H1 (cell line): ENCODE results near the gene TMSB15B. TPM values are rescaled to one million over a fixed set of nuclear protein-coding genes. Genes with fewer than 3 reads are reported as not detected.
"Not testable (repeated sequence)": the region's sequence is repeated elsewhere in the genome, so short reads cannot be mapped to it uniquely, and the experiment has no call there.

ENCODE experiments used
- CTCF ChIA-PET: fragments of 300-600 bp; sonication (Branson Sonifier 250); formaldehyde crosslinking; loops from one replicate; lab custom pipeline; 2021; ENCODE audit not compliant: partially characterized antibody; lab: Charles Lee
- POLR2A ChIA-PET: fragments of 300-600 bp; sonication (Branson Sonifier 250); formaldehyde crosslinking; loops from one replicate; lab custom pipeline; 2021; ENCODE audit warnings: inconsistent platforms; ENCODE audit not compliant: partially characterized antibody; lab: Charles Lee
- DNase-seq, 2 experiments: peaks; one replicate each; pipeline versions ENCODE4 v3.0.0 to v3.0.0-alpha.2; 2010 to 2022; ENCODE audit warnings: low spot score in 2 of 2, low read depth in 1 of 2, mixed read lengths in 1 of 2
- FAIRE-seq: peaks from 2 replicates; lab custom pipeline; 2011; peaks lifted over from hg19 to GRCh38; lab: Jason Lieb, UNC
- H2AFZ ChIP-seq: 2 replicates; pipeline ENCODE4 v1.8.1; 2012; ENCODE audit warnings: low read length, inconsistent platforms
- H2AK5ac ChIP-seq: 2 replicates; pipeline ENCODE4 v1.6.1; 2013; ENCODE audit warnings: low read depth, low read length
- H2BK120ac ChIP-seq: replicated peaks from 2 replicates; pipeline ENCODE3; 2013; ENCODE audit warnings: low read depth, low read length, inconsistent platforms
- H2BK12ac ChIP-seq: 2 replicates; pipeline ENCODE4 v1.6.1; 2013; ENCODE audit warnings: low read depth, low read length
- H2BK15ac ChIP-seq: 2 replicates; pipeline ENCODE4 v1.6.1; 2013; ENCODE audit warnings: low read length
- H2BK20ac ChIP-seq: 2 replicates; pipeline ENCODE4 v1.6.1; 2013; ENCODE audit warnings: low read length
- H2BK5ac ChIP-seq: 2 replicates; pipeline ENCODE4 v1.6.1; 2013; ENCODE audit warnings: low read depth, low read length
- H3K14ac ChIP-seq: 2 replicates; pipeline ENCODE4 v1.6.1; 2013; ENCODE audit warnings: inconsistent platforms; ENCODE audit not compliant: insufficient read length
- H3K18ac ChIP-seq: 2 replicates; pipeline ENCODE4 v1.6.1; 2013; ENCODE audit warnings: low read length; ENCODE audit errors: extremely low read depth
- H3K23ac ChIP-seq: 2 replicates; pipeline ENCODE4 v1.6.1; 2013; ENCODE audit warnings: inconsistent platforms; ENCODE audit not compliant: insufficient read length
- H3K23me2 ChIP-seq: 2 replicates; pipeline ENCODE4 v1.6.1; 2013; ENCODE audit warnings: low read depth, low read length
- H3K27ac ChIP-seq: 2 replicates; pipeline ENCODE4 v1.6.1; 2011; ENCODE audit warnings: low read depth, low read length, inconsistent platforms
- H3K27me3 ChIP-seq, 4 experiments: replicated peaks in 1 of 4; 1 replicate in 1 of 4; 2 replicates in 3 of 4; pipeline versions ENCODE4 v1.6.1 to v1.8.1; 2011 to 2013; ENCODE audit warnings: low read length in 3 of 4, mild to moderate bottlenecking in 3 of 4, inconsistent platforms in 2 of 4, mixed read lengths in 2 of 4, moderate library complexity in 1 of 4; ENCODE audit not compliant: control insufficient read depth in 3 of 4, insufficient read depth in 3 of 4; ENCODE audit errors: extremely low read depth in 1 of 4
- H3K36me3 ChIP-seq, 4 experiments: 2 replicates each; pipeline versions ENCODE4 v1.6.1 to v1.8.1; 2011 to 2013; ENCODE audit warnings: mild to moderate bottlenecking in 4 of 4, low read length in 3 of 4, moderate library complexity in 2 of 4, control low read depth in 1 of 4, inconsistent platforms in 1 of 4; ENCODE audit not compliant: insufficient read depth in 4 of 4, control insufficient read depth in 2 of 4
- H3K4ac ChIP-seq: replicated peaks from 2 replicates; pipeline ENCODE3; 2013; ENCODE audit warnings: low read length, low read depth, mixed read lengths, inconsistent platforms; ENCODE audit not compliant: insufficient read length
- H3K4me1 ChIP-seq, 4 experiments: replicated peaks in 1 of 4; 1 replicate in 1 of 4; 2 replicates in 3 of 4; pipeline versions ENCODE4 v1.6.1 to v1.8.1; 2011 to 2013; ENCODE audit warnings: low read length in 3 of 4, inconsistent platforms in 2 of 4, mixed read lengths in 1 of 4; ENCODE audit not compliant: insufficient read depth in 4 of 4, control insufficient read depth in 3 of 4
- H3K4me2 ChIP-seq, 2 experiments: 2 replicates each; pipeline versions ENCODE4 v1.6.1 to v1.8.1; 2011 to 2013; ENCODE audit warnings: low read depth in 2 of 2, low read length in 2 of 2, control low read depth in 1 of 2, inconsistent platforms in 1 of 2, mild to moderate bottlenecking in 1 of 2; ENCODE audit not compliant: insufficient read depth in 1 of 2
- H3K4me3 ChIP-seq, 4 experiments: fragments of 200-600, 300-600 bp in 1 of 4; sonication (generic), shearing (Covaris generic), sonication (Bioruptor Twin) in 1 of 4; 2 replicates each; pipeline versions ENCODE4 v1.5.1 to v1.8.1; 2011 to 2016; ENCODE audit warnings: low read length in 4 of 4, low read depth in 3 of 4, control low read depth in 2 of 4, inconsistent platforms in 2 of 4, mild to moderate bottlenecking in 2 of 4, mixed read lengths in 1 of 4, moderate library complexity in 1 of 4; ENCODE audit not compliant: insufficient read depth in 2 of 4; ENCODE audit errors: extremely low read depth in 1 of 4
- H3K56ac ChIP-seq: replicated peaks from 2 replicates; pipeline ENCODE3; 2013; ENCODE audit warnings: low read depth, mild to moderate bottlenecking, mixed read lengths, low read length, inconsistent platforms; ENCODE audit not compliant: insufficient read length
- H3K79me1 ChIP-seq: 2 replicates; pipeline ENCODE4 v1.6.1; 2013; ENCODE audit warnings: low read depth, low read length, control low read depth
- H3K79me2 ChIP-seq, 2 experiments: 2 replicates each; pipeline versions ENCODE4 v1.6.1 to v1.8.1; 2012 to 2013; ENCODE audit warnings: low read length in 2 of 2, mild to moderate bottlenecking in 2 of 2, inconsistent platforms in 1 of 2; ENCODE audit not compliant: insufficient read depth in 2 of 2, control insufficient read depth in 1 of 2
- H3K9ac ChIP-seq, 4 experiments: replicated peaks in 1 of 4; 1 replicate in 1 of 4; 2 replicates in 3 of 4; pipeline versions ENCODE4 v1.6.1 to v1.8.1; 2011 to 2013; ENCODE audit warnings: low read depth in 3 of 4, low read length in 3 of 4, control low read depth in 2 of 4, mild to moderate bottlenecking in 2 of 4, moderate library complexity in 2 of 4, inconsistent platforms in 1 of 4; ENCODE audit errors: extremely low read depth in 1 of 4
- H3K9me3 ChIP-seq, 2 experiments: 2 replicates each; pipeline versions ENCODE4 v1.6.1 to v1.8.1; 2012 to 2013; ENCODE audit warnings: mild to moderate bottlenecking in 2 of 2, moderate library complexity in 2 of 2, control low read depth in 1 of 2, inconsistent platforms in 1 of 2, low read depth in 1 of 2, low read length in 1 of 2, mixed read lengths in 1 of 2; ENCODE audit not compliant: insufficient read depth in 2 of 2
- H4K20me1 ChIP-seq, 2 experiments: replicated peaks in 1 of 2; 2 replicates each; pipeline versions ENCODE3 to v1.8.1; 2011 to 2013; ENCODE audit warnings: inconsistent platforms in 2 of 2, low read length in 2 of 2, mild to moderate bottlenecking in 1 of 2; ENCODE audit not compliant: insufficient read depth in 2 of 2, control insufficient read depth in 1 of 2
- H4K5ac ChIP-seq: 2 replicates; pipeline ENCODE4 v1.6.1; 2013; ENCODE audit warnings: low read length, low read depth, mixed read lengths, inconsistent platforms; ENCODE audit not compliant: insufficient read length
- H4K8ac ChIP-seq: 2 replicates; pipeline ENCODE4 v1.8.0; 2013; ENCODE audit warnings: mild to moderate bottlenecking, moderate library complexity, low read length, inconsistent platforms; ENCODE audit not compliant: insufficient read depth; ENCODE audit errors: extremely low read depth
- H4K91ac ChIP-seq: replicated peaks from 2 replicates; pipeline ENCODE3; 2013; ENCODE audit warnings: low read length, mixed read lengths, inconsistent platforms; ENCODE audit not compliant: insufficient read length
- WGBS, 2 experiments: shearing (Covaris generic) in 1 of 2; methylation state at CpG; one replicate each; pipeline versions ENCODE4 v1.1.6 to v1.1.7; 2013 to 2015; ENCODE audit warnings: low lambda C conversion rate in 2 of 2, mixed read lengths in 2 of 2, inconsistent platforms in 1 of 2, low coverage in 1 of 2, missing lambda C conversion rate in 1 of 2; ENCODE audit not compliant: insufficient replicate concordance in 2 of 2, insufficient coverage in 1 of 2, insufficient read length in 1 of 2; ENCODE audit errors: extremely low coverage in 1 of 2, missing lambda C conversion rate in 1 of 2; 5-methylcytosine and 5-hydroxymethylcytosine counted together
- long read RNA-seq, 2 experiments: library from RNA in 1 of 2; library from capped mRNA in 1 of 2; stranded (forward); transcript quantifications; one replicate each; pipeline ENCODE4 v2.0.0, GENCODE V29; 2021; ENCODE audit warnings: inconsistent platforms in 1 of 2
- polyA minus RNA-seq, 3 experiments: library from RNA; depleted of rRNA, polyadenylated mRNA; stranded (reverse); fragments of >200 nt; gene quantifications; 1 replicate in 2 of 3; 2 replicates in 1 of 3; pipeline ENCODE4 v1.2.3, GENCODE V29; 2011
- polyA plus RNA-seq, 7 experiments: library from polyadenylated mRNA; depleted of rRNA in 3 of 7; stranded (reverse) in 5 of 7; unstranded in 2 of 7; fragments of >200 nt in 5 of 7; fragments of 200-250 nt in 2 of 7; gene quantifications; 1 replicate in 5 of 7; 2 replicates in 1 of 7; 4 replicates in 1 of 7; pipeline versions ENCODE4 v1.2.1 to v1.2.3, GENCODE V29; 2011 to 2013; ENCODE audit warnings: missing spikeins in 2 of 7, mixed read lengths in 2 of 7
- total RNA-seq: library from RNA; stranded (reverse); fragmentation: NEBNext Ultra II Directional; extraction: Animal tissue kit (Norgen Biotek cat#: 25700); gene quantifications from 2 replicates; pipeline ENCODE4 v1.2.1, GENCODE V29; 2021

The TMSB15B gene
- total RNA-seq (9.8 and 11.7 TPM in 2 replicates), polyA plus RNA-seq (2011; rRNA removed) (6.8 and 12.1 TPM in 2 replicates), polyA minus RNA-seq (2011; rRNA and poly(A)+ RNA removed) (4.3 and 4.5 TPM in 2 replicates)
- polyA plus RNA-seq (2011; cell fraction: cytosol; rRNA removed) = 13.6 TPM
- 4.1 TPM for polyA plus RNA-seq (2011; cell fraction: nucleus; rRNA removed)
- polyA plus RNA-seq (2012, experiment 1 of 2) = 11.0 to 16.4 TPM (median 11.3 TPM) in 4 replicates
- polyA plus RNA-seq (2012, experiment 2 of 2) = 22.0 TPM
- polyA plus RNA-seq (2013, experiment 1 of 2) = 13.7 TPM
- polyA plus RNA-seq (2013, experiment 2 of 2) = 15.5 TPM
- 2.2 TPM for polyA minus RNA-seq (2011; cell fraction: cytosol; rRNA and poly(A)+ RNA removed)
- 12.1 TPM for polyA minus RNA-seq (2011; cell fraction: nucleus; rRNA and poly(A)+ RNA removed)
- long read RNA-seq, experiment 1, partial matches to known transcripts = 1 of 3 reads
- long read RNA-seq, experiment 1, other reads (novel, unspliced or antisense) = 1 of 3 reads
- long read RNA-seq, experiment 2, partial matches to known transcripts = 1 of 4 reads
- long read RNA-seq, experiment 2, other reads (novel, unspliced or antisense) = 2 of 4 reads

DNA sequence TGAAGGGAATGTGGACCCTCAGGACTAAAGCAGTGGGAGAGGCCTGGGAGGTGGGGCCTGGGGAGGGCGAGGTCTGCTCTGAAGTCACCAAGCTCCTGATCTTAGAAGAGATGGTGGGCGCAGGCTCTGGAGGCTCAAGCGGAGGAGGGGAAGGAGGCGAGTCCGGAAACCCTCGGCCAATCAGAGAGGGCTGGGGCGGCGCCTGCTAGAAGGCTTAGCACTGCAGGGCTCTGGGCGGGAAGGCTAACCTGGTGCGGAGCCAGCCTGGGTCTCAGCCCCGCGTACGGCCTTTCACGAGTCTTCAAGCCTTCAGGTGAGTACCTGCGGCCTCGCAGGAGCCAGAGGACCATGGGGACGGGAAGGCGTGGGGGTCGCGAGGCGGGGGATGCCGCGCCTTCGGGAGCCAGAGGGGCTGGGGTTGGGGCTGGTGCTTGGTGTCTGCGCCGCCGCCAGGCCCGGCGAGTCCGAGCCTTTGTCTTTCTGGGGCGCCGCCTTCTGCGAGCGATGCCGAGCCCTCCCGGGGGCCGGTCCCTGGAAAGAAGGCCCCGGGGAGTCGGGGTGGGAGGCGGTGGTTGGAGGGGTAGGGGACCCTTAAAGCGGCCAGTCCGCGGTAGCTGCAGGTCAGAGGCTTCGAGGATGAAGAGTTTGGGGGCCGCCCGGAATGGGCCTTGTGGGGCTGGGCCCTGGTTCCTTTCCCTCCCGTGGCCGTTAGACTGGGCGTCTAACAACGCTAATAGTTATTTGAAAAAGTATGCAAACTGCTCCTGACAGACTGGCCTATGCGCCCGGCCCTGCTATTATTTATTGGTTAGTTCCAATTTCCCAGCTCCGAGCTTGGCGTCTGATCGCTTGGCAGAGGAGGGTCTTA, at the start of gene TMSB15B:
TSS of gene TMSB15B (plus strand) at position 217 of the 868 bp plus-strand sequence.
- H2BK120ac ChIP-seq, H3K4me2 ChIP-seq, CTCF ChIA-PET, H3K27me3 ChIP-seq, H3K56ac ChIP-seq, H2BK15ac ChIP-seq, H3K79me1 ChIP-seq, H3K79me2 ChIP-seq, H2BK20ac ChIP-seq, H3K4me3 ChIP-seq, FAIRE-seq, H2AFZ ChIP-seq, H2AK5ac ChIP-seq, H3K4me1 ChIP-seq, H3K23me2 ChIP-seq, H4K20me1 ChIP-seq, H3K23ac ChIP-seq, H2BK5ac ChIP-seq, DNase-seq, H2BK12ac ChIP-seq, H4K91ac ChIP-seq, H3K27ac ChIP-seq, H3K4ac ChIP-seq, H3K9ac ChIP-seq, H3K36me3 ChIP-seq, H4K5ac ChIP-seq, H3K14ac ChIP-seq, H4K8ac ChIP-seq, H3K9me3 ChIP-seq, POLR2A ChIA-PET, H3K18ac ChIP-seq: not testable (repeated sequence)
- no CpG with 5 or more reads among the region's 55 CpGs for WGBS, 2 experiments
